Measurements from ENCODE around the gene ARVCF. TPM values are rescaled to one million over a fixed set of nuclear protein-coding genes. Genes with fewer than 3 reads are reported as not detected.

Gene ARVCF
- total and polyA plus RNA-seq, 2 donors (not counting 3 experiments of a cell fraction or from before 2014, with no cell fraction given) = 81.3 to 105 TPM

GRCh38 chr22:19957445-19957844 lies 59.2 kb downstream of the ARVCF start:
- dilution Hi-C loops (cut with MboI; ENCODE audit: extremely low pct_ligation_motif_present, low sequenced_read_pairs) = no loop called here
- no peaks in the 10 kb centered on the region for H3K27me3 ChIP-seq (ENCODE audit: control insufficient read depth in 2 of 2, insufficient read depth in 2 of 2, low read length in 2 of 2)
- no peaks in the 10 kb centered on the region for H3K9me1 ChIP-seq (replicated peaks; ENCODE audit: control insufficient read depth, extremely low read depth, insufficient read depth, low read length)
- no peak overlapping the region for H3K4me3 ChIP-seq (replicated peaks in 1 of 3; ENCODE audit: insufficient read depth in 1 of 3, low read depth in 1 of 3, low read length in 3 of 3)
- H3K9me3 ChIP-seq (replicated peaks; ENCODE audit: control insufficient read depth, insufficient read depth, low read length) = no peaks in the 10 kb centered on the region
- peaks cover 0 to 11% of the 10 kb centered on the region in 2 experiments for H3K36me3 ChIP-seq (ENCODE audit: control insufficient read depth in 2 of 2, extremely low read depth in 1 of 2, insufficient read depth in 2 of 2, low read length in 2 of 2)
- H3K27ac ChIP-seq (ENCODE audit: insufficient read depth, low read depth, low read length) = no peak overlapping the region
- peaks cover 7% of the 10 kb centered on the region for H3K4me1 ChIP-seq (ENCODE audit: control insufficient read depth, extremely low read depth, insufficient read depth, low read length)
- no peak for TF ChIP-seq EZH2 (IDR thresholded peaks at IDR 0.05; ENCODE audit: borderline replicate concordance, low read depth, low read length, severe bottlenecking)
- no peak for TF ChIP-seq GATA2 (IDR thresholded peaks at IDR 0.05; ENCODE audit: insufficient read depth, insufficient read length, low read depth, low read length)
- H3K4me2 ChIP-seq (ENCODE audit: insufficient read depth, low read length) = no peak overlapping the region
- H3K9ac ChIP-seq (replicated peaks; ENCODE audit: extremely low read depth, insufficient read depth, low read length) = no peak overlapping the region
- ChIA-PET CTCF (interaction anchor here (1.3 to 1.5 kb wide), 2 partner anchors 56 to 233 kb away, joined by 3 to 4 read pairs; no protein-coding TSS in a partner anchor), POLR2A (no interaction called here)
- DNase-seq (ENCODE audit: low read depth, low spot score) = no peak
- no TSS peak for BruUV-seq (replicated peaks)
- no peaks in the 10 kb centered on the region for H3K79me2 ChIP-seq (ENCODE audit: control insufficient read depth, insufficient read depth, low read length)
- H4K20me1 ChIP-seq (replicated peaks; ENCODE audit: control insufficient read depth, extremely low read depth, insufficient read depth, low read length) = no peaks in the 10 kb centered on the region
- no peak for FAIRE-seq
- no peak overlapping the region for H2AFZ ChIP-seq (ENCODE audit: low read depth, low read length)
- intact Hi-C loops (cut with micrococcal nuclease) = no loop called here

GRCh38 chr22:19955241-19956128 lies 61.1 kb downstream of the ARVCF start:
- Histone ChIP-seq H3K9ac (replicated peaks; ENCODE audit: extremely low read depth, insufficient read depth, low read length) (no peak overlapping the region), H3K36me3 (ENCODE audit: control insufficient read depth in 2 of 2, extremely low read depth in 1 of 2, insufficient read depth in 2 of 2, low read length in 2 of 2) (peaks cover 0 to 5% of the 10 kb centered on the region in 2 experiments), H3K79me2 (ENCODE audit: control insufficient read depth, insufficient read depth, low read length) (peaks cover 8% of the 10 kb centered on the region), H4K20me1 (replicated peaks; ENCODE audit: control insufficient read depth, extremely low read depth, insufficient read depth, low read length) (no peaks in the 10 kb centered on the region), H3K4me2 (ENCODE audit: insufficient read depth, low read length) (no peak overlapping the region), H3K4me3 (replicated peaks in 1 of 3; ENCODE audit: insufficient read depth in 1 of 3, low read depth in 1 of 3, low read length in 3 of 3) (no peak overlapping the region), H3K27ac (ENCODE audit: insufficient read depth, low read depth, low read length) (no peak overlapping the region), H2AFZ (ENCODE audit: low read depth, low read length) (no peak overlapping the region), H3K9me3 (replicated peaks; ENCODE audit: control insufficient read depth, insufficient read depth, low read length) (no peaks in the 10 kb centered on the region), H3K4me1 (ENCODE audit: control insufficient read depth, extremely low read depth, insufficient read depth, low read length) (peaks cover 10% of the 10 kb centered on the region), H3K27me3 (ENCODE audit: control insufficient read depth in 2 of 2, insufficient read depth in 2 of 2, low read length in 2 of 2) (no peaks in the 10 kb centered on the region), H3K9me1 (replicated peaks; ENCODE audit: control insufficient read depth, extremely low read depth, insufficient read depth, low read length) (no peaks in the 10 kb centered on the region)
- POLR2A ChIA-PET = interaction anchor here (2.0 kb wide), 1 partner anchor 13 kb away, joined by 7 read pairs; the partner anchor contains the start of genes COMT and TXNRD2
- CTCF ChIA-PET = interaction anchor here (0.6 to 4.6 kb wide), 5 partner anchors 58 to 231 kb away, joined by 3 to 26 read pairs (median 4); no protein-coding TSS in a partner anchor
- FAIRE-seq = peak; percentile 28
- intact Hi-C loops (cut with micrococcal nuclease) (no loop called here), dilution Hi-C loops (cut with MboI; ENCODE audit: extremely low pct_ligation_motif_present, low sequenced_read_pairs) (no loop called here)
- BruUV-seq (replicated peaks) = no TSS peak
- TF ChIP-seq MYC (IDR thresholded peaks at IDR 0.05; ENCODE audit: low read depth, low read length) (no peak), POLR2AphosphoS5 (IDR thresholded peaks at IDR 0.05; ENCODE audit: insufficient read depth, low read depth, low read length) (no peak)
- no peak for DNase-seq (ENCODE audit: low read depth, low spot score)

All from endothelial cell of umbilical vein (primary cell).